Skeletal muscle tissue (tissue), 4 donors: ENCODE measurements around the gene LASP1. TPM values are rescaled to one million over a fixed set of nuclear protein-coding genes. Genes with fewer than 3 reads are reported as not detected.

Experiments
- H3K27ac ChIP-seq: one replicate; pipeline ENCODE4 v1.7.0; 2013; ENCODE audit warnings: mild to moderate bottlenecking, low read depth, low read length, inconsistent platforms
- H3K27me3 ChIP-seq, 3 donors: one replicate each; pipeline ENCODE4 v1.7.0; 2013; ENCODE audit warnings: low read length in 3 of 3; ENCODE audit not compliant: control insufficient read depth in 3 of 3, insufficient read depth in 3 of 3
- H3K36me3 ChIP-seq, 3 donors: one replicate each; pipeline ENCODE4 v1.7.0; 2013; ENCODE audit warnings: low read length in 3 of 3; ENCODE audit not compliant: control insufficient read depth in 3 of 3, insufficient read depth in 3 of 3
- H3K4me1 ChIP-seq, 3 donors: one replicate each; pipeline ENCODE4 v1.7.0; 2013; ENCODE audit warnings: low read length in 3 of 3, mild to moderate bottlenecking in 3 of 3; ENCODE audit not compliant: control insufficient read depth in 3 of 3, insufficient read depth in 3 of 3
- H3K4me3 ChIP-seq, 3 donors: one replicate each; pipeline ENCODE4 v1.7.0; 2013; ENCODE audit warnings: low read length in 3 of 3
- H3K9ac ChIP-seq, 3 donors: one replicate each; pipeline ENCODE4 v1.7.0; 2013; ENCODE audit warnings: low read length in 3 of 3, mild to moderate bottlenecking in 3 of 3, moderate library complexity in 2 of 3, low read depth in 1 of 3
- H3K9me3 ChIP-seq, 3 donors: one replicate each; pipeline ENCODE4 v1.7.0; 2013; ENCODE audit warnings: low read length in 3 of 3; ENCODE audit not compliant: control insufficient read depth in 3 of 3
- total RNA-seq: library from RNA; depleted of rRNA; stranded (reverse); fragments of >200 nt; gene quantifications from one replicate; pipeline ENCODE4 v1.2.3, GENCODE V29; 2014
- donor health status: Osteomylitis.

Gene LASP1
- total RNA-seq, 1 donor from 2014 or later = 37.1 TPM

DNA sequence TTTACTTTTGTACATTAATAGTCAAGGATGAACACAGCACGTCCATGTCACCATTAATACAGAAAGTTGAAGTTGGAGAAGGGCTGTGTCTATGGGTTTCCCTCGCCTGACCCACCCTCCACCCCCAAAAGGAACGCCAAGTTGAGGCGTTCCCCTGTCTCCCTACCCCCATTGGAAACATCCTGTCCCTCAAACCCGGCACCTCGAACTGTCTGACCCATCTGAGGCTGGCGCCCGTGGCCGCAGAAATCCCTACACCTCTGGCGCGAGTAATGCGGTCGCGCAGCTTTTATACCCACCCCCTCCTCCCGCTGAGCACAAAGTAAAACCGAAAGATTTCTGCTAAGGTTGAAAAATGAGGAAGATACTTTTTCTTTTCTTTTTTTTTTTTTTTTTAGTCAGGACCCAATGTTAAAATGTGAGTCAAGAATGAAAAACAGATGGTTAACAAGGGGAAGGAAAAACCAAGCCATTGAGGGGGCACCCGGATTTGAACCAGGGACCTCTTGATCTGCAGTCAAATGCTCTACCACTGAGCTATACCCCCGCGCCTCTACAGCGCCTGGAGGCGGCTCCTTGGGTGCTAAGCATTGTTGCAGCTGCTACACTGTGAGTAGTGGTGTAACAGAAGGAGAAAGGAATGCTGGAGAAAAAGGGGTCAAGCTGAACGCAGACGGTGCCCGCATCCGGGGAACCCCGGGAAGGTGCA lies 887 bp upstream of the LASP1 start:
- Histone ChIP-seq H3K4me1 (peaks cover 29 to 50% (median 35%) of the 10 kb centered on the region in 3 donors), H3K9me3 (no peaks in the 10 kb centered on the region), H3K27me3 (no peaks in the 10 kb centered on the region), H3K9ac (peak overlapping the region; percentile 82 to 99 (median 89)), H3K36me3 (peaks cover 0 to 2% (median 0%) of the 10 kb centered on the region in 3 donors), H3K27ac (peak overlapping the region; percentile 92), H3K4me3 (peak overlapping the region; percentile 87 to 97 (median 97))

DNA sequence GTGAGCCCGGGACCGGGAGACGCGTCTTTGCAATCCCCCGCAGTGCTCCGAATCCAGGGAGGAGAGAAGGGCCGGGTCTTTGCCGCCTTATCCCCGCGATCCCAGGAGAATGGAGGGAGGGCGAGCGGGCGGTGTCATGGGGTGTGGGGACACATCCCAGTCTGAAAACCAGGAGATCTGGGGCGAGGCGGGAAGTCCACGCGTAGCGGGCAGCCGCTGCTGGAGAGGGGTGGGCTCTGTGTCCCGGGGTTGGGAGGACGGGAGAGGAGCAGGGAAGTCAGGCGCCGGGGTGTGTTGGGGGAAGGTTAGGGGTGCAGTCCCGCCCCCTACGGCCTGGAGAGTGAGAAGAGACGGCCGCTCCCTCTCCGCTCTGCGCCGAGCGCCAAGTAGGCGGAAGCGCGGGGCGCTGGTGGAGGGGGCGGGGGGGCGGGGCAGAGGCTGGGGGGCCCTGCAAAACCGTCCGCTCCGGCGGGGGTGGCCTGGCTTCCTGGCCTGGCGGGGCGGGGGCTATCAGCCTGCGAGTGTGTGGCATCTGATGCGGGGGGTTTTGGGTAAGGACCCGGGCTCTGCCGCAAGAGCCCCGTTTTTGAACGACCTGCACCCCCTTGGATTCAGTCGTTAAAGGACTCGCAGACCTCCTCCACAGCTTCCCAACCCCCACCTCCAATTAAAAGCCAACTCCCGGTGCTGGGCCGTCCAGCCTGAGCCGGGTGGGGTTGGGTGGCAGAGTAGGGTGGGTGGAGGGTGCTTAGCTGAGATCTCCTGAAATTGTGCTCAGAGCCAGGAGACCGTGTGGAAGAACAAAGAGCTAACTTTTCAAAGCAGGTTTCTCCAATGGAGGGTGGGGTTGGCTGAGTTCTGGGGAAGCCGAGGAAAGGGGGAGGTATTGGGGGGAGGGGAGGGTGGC lies 654 bp downstream of the LASP1 start:
- Histone ChIP-seq H3K27ac (peak overlapping the region; percentile 92), H3K9me3 (no peaks in the 10 kb centered on the region), H3K9ac (peak overlapping the region; percentile 94 to 99 (median 96)), H3K36me3 (peaks cover 0 to 2% (median 0%) of the 10 kb centered on the region in 3 donors), H3K27me3 (no peaks in the 10 kb centered on the region), H3K4me1 (peaks cover 41 to 64% (median 49%) of the 10 kb centered on the region in 3 donors), H3K4me3 (peak overlapping the region; percentile 89 to 97 (median 97))

DNA sequence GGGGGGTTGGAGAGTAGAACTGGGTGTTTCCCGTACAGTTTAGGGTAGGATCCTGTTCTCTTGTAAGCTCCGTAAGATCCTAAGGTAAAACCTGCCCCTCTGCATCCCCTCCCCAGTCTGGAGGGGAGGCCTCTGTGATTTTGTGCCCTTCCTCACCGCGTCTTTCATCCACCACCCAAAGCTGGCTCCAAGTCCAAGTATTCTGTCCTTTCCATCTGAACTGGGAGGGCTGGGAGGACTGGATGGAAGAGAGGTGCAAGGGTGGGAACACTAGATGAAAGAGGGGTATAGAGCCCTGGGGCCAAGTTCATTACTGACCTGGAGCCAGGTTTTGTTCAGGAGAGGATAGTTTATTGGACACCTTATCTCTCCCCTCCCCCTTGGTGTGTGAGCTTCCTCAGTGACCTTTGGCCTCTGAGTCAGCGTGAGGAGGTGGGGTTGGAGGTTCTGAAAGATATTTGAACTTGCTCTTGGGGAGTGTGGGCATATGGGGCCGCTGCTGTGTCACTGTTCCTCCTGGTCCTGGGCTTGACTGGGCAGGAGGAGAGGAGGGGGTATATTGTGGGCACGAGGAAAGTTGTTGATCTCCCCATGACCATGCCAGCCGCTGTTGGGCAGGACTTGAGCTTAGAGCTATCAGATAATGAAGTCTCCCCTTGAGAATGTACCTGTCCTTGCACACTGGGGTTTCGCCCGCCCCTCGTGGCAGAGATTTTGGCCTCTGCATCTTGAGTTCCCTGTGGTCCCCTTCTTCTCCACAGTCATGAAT lies 1.6 kb downstream of the LASP1 start:
- peaks cover 0 to 2% (median 0%) of the 10 kb centered on the region in 3 donors for H3K36me3 ChIP-seq
- H3K27me3 ChIP-seq = no peaks in the 10 kb centered on the region
- peak overlapping the region; percentile 75 to 97 (median 97) for H3K4me3 ChIP-seq
- peaks cover 45 to 64% (median 52%) of the 10 kb centered on the region in 3 donors for H3K4me1 ChIP-seq
- no peaks in the 10 kb centered on the region for H3K9me3 ChIP-seq
- peak overlapping the region; percentile 65 to 99 (median 68) for H3K9ac ChIP-seq
- H3K27ac ChIP-seq = peak overlapping the region; percentile 54

DNA sequence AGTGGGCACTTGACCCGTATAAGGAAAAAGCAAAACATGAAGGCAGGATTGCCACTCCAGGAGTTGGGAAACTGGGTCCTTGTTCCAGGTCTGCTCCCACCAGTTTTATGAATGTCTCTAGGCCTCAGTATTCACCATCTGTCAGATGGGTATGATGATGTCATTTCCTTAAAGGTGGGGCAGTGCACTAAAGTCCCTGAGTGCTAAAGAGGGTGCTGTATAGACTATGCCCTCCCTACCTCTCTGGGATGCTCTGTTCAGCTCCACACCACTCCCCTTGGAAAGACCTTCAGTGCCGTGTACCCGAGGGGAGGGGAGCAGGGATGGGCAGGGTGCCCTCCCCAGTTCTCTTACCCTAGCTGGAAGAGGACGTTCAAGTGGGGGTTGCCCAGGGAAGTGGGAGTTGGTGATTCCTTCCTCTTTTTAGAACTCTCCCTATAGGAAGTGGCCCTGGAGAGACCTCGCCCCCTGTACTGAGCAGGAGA lies 2.2 kb downstream of the LASP1 start:
- H3K27me3 ChIP-seq = no peaks in the 10 kb centered on the region
- peak overlapping the region; percentile 54 for H3K27ac ChIP-seq
- H3K4me3 ChIP-seq = peak overlapping the region; percentile 75 to 97 (median 97)
- H3K9me3 ChIP-seq = no peaks in the 10 kb centered on the region
- H3K4me1 ChIP-seq = peaks cover 47 to 67% (median 55%) of the 10 kb centered on the region in 3 donors
- H3K36me3 ChIP-seq = peaks cover 0 to 4% (median 2%) of the 10 kb centered on the region in 3 donors
- H3K9ac ChIP-seq = peak overlapping the region; percentile 5 to 99 (median 68)

DNA sequence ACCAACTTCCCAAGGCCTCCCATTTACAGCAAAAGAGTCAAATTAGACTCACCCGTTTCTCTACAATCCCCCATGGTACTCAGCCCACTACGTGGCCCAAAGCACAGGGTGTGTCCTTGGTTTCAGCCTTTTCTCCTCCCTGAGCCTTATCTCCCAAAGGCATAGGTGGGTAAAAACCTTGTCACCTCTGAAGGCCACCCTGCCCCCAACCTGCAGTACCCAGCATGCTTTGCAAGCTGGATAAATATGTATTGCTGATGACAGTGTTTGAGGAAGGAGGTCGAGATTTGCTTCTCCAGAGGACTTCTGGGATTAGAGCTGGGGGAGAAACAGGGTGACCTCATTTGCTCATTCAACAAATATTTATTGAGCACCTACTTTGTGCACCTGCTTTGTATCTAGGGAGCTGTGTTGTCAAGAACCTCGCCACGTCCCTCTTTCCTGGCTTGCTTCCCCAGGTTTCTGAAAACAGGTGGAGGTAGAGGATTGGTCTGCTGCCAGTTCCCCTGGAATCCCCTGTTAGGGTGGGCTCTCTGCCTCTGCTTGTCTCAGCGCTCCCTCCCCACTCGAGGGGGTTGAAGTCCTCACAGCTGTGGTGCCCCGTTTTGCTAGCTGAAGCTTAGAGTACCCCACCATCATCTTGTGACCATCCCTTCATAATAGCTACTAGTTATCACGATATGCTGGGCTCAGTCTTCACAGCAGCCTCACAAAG lies 3.0 kb downstream of the LASP1 start:
- peak overlapping the region in 2 of 3 donors; percentile 57 to 58 for H3K9ac ChIP-seq
- H3K4me1 ChIP-seq = peaks cover 55 to 74% (median 63%) of the 10 kb centered on the region in 3 donors
- no peaks in the 10 kb centered on the region for H3K9me3 ChIP-seq
- peak overlapping the region in 2 of 3 donors; percentile 51 to 97 for H3K4me3 ChIP-seq
- H3K27me3 ChIP-seq = no peaks in the 10 kb centered on the region
- peaks cover 0 to 5% (median 5%) of the 10 kb centered on the region in 3 donors for H3K36me3 ChIP-seq
- H3K27ac ChIP-seq = peak overlapping the region; percentile 54

DNA sequence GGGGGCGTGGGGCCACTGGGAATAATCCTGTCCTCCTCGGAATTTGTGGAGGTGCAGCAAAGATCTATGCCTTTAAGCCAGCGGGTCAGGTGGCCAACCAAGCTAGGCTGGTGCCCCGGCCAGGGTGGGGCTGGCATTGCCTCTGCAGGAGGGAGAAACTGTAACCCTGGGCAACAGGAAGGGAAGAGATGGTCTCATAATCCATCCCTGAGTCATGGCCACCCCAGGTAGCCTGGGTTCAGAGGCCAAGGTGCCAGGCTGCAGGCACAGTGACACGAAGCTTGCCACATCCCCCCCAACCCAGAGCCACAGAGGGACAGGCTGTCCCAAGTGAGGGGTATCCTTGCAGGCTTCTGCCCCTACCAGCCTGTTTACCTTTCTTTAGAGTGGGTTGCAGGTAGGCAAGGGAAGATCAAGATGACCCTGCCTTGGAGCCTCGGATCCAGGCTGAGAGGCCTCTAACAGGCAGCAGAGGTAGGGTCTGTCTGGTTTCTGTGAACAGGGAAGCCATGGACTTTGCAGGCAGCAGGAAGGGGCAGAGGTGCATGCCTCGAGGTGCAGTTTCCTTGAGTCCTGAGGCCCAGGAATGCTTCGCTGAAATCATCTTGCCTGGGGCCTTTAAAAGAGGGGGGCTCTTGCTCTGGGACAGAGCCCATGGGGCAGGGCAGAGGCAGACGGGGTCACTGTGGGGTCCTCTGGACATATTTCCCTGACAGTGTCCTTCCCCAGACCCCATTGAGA lies 4.0 kb downstream of the LASP1 start:
- Histone ChIP-seq H3K27ac (no peak overlapping the region), H3K36me3 (peaks cover 6 to 13% (median 8%) of the 10 kb centered on the region in 3 donors), H3K9ac (peak overlapping the region; percentile 36 to 65 (median 54)), H3K4me1 (peaks cover 55 to 65% (median 61%) of the 10 kb centered on the region in 3 donors), H3K9me3 (no peaks in the 10 kb centered on the region), H3K27me3 (no peaks in the 10 kb centered on the region), H3K4me3 (peak overlapping the region in 2 of 3 donors; percentile 22 to 23)

DNA sequence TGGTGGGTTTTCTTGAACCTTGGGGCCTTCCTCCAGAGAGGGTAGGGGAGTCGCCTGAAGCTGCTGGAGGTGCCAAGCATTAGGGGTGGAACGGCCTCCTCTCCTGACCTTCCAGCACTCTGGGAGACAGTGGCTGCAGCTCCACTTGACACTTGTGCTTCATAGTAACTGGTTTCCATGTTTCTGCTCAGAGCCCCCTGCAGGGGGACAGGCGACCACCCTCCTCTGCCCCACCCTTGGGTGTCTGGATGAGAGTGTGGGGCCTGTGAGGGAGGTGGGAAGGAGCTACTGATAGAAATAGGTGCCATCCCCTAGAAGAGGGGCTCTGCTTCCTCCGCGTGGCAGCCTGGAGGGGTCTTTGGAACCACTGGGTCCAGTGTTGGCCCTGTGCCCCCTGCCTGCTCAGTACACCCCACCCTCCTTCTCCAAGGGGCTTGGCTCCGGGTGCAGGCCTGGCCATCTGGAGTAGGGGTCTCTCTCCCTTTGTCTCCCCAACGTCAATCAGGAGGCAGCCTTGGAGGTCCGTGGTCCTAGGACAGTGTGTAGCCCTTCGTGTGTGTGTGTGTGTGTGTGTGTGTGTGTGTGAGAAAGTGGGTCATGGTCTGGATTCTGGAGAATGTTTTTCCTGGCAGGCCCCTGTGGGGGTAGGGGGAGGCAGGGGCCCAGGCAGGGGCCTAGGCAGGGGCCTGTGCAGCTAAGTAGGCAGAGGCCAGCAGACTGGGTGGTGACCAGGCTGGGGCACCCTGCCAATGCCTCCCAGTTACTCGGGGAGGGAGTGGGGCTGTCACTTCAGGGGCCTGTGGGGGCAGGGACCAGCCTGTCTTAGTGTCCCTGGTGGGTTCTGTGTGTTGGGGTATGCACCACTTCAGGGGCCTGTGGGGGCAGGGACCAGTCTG lies 4.9 kb downstream of the LASP1 start:
- H3K9me3 ChIP-seq = no peaks in the 10 kb centered on the region
- peaks cover 59 to 62% (median 62%) of the 10 kb centered on the region in 3 donors for H3K4me1 ChIP-seq
- H3K4me3 ChIP-seq = peak overlapping the region in 1 of 3 donors; percentile 2
- no peaks in the 10 kb centered on the region for H3K27me3 ChIP-seq
- peaks cover 6 to 17% (median 8%) of the 10 kb centered on the region in 3 donors for H3K36me3 ChIP-seq
- H3K27ac ChIP-seq = peak overlapping the region; percentile 12
- H3K9ac ChIP-seq = peak overlapping the region; percentile 36 to 65 (median 54)
